Gastrocnemius medialis (tissue), 4 donors: Measurements from ENCODE around the gene TMX3. TPM values are rescaled to one million over a fixed set of nuclear protein-coding genes. Genes with fewer than 3 reads are reported as not detected.

ENCODE experiments used
- ATAC-seq, 2 donors: fragments of 150-250 bp; one replicate each; pipeline ENCODE4 v1.9.1; 2016
- DNase-seq, 2 donors: peaks; one replicate each; pipeline ENCODE4 v3.0.0-alpha.2; 2019
- H3K27ac ChIP-seq, 4 donors: fragments of 200-600 bp; sonication (generic); 1 replicate in 1 of 4; 2 replicates in 3 of 4; pipeline ENCODE4 v1.5.1; 2016 to 2018; ENCODE audit warnings: mild to moderate bottlenecking in 2 of 4, moderate library complexity in 1 of 4
- H3K27me3 ChIP-seq, 3 donors: fragments of 200-600 bp; sonication (generic) in 2 of 3; 1 replicate in 1 of 3; 2 replicates in 2 of 3; pipeline versions ENCODE4 v1.5.1 to v1.6.0; 2016 to 2019; ENCODE audit warnings: mild to moderate bottlenecking in 1 of 3, moderate library complexity in 1 of 3
- H3K36me3 ChIP-seq, 2 donors: fragments of 200-600 bp; sonication (generic) in 1 of 2; one replicate each; pipeline ENCODE4 v1.5.1; 2017 to 2018
- H3K4me1 ChIP-seq, 2 donors: fragments of 200-600 bp; sonication (generic) in 1 of 2; one replicate each; pipeline ENCODE4 v1.5.1; 2016 to 2017; ENCODE audit warnings: mild to moderate bottlenecking in 2 of 2
- H3K4me3 ChIP-seq, 4 donors: fragments of 200-600 bp; sonication (generic) in 3 of 4; 1 replicate in 1 of 4; 2 replicates in 3 of 4; pipeline ENCODE4 v1.5.1; 2016 to 2019; ENCODE audit warnings: mild to moderate bottlenecking in 2 of 4
- H3K9me3 ChIP-seq, 3 donors: fragments of 200-600 bp; sonication (generic) in 2 of 3; 1 replicate in 1 of 3; 2 replicates in 2 of 3; pipeline ENCODE4 v1.5.1; 2016 to 2019
- CTCF ChIP-seq, 5 experiments: fragments of 450-650 bp in 3 of 5; fragments of 200-600 bp in 2 of 5; sonication (generic) in 2 of 5; IDR thresholded peaks in 4 of 5; conservative IDR thresholded peaks in 1 of 5; 1 replicate in 4 of 5; 2 replicates in 1 of 5; pipeline ENCODE4 v1.5.1; 2016 to 2019; ENCODE audit warnings: antibody characterized with exemption in 5 of 5, mild to moderate bottlenecking in 3 of 5, moderate library complexity in 3 of 5
- POLR2A ChIP-seq, 2 donors: fragments of 450-650 bp; IDR thresholded peaks; one replicate each; pipeline ENCODE4 v1.6.1; 2017; ENCODE audit warnings: antibody characterized with exemption in 2 of 2, mild to moderate bottlenecking in 2 of 2, moderate library complexity in 2 of 2
- in situ Hi-C, 4 donors: fragments of 200-750 bp; cut with MboI; loops; one replicate each; pipeline versions ENCODE4 v1.15.0 to v1.8.0; 2017; ENCODE audit warnings: low sequenced_read_pairs in 4 of 4
- intact Hi-C: fragments of 100-400 bp; cut with DNase I; formaldehyde crosslinking; loops from one replicate; pipeline ENCODE4 v1.15.1; 2023; ENCODE audit warnings: low total_unique reads
- total RNA-seq, 4 donors: library from RNA; depleted of rRNA; stranded (reverse); fragments of >200 nt; gene quantifications; one replicate each; pipeline versions ENCODE4 v1.1.0 to v1.2.3, GENCODE V29; 2016

TMX3 gene
- total RNA-seq, 4 donors from 2014 or later: 13.7 to 23.3 (median 16.7) TPM

DNA sequence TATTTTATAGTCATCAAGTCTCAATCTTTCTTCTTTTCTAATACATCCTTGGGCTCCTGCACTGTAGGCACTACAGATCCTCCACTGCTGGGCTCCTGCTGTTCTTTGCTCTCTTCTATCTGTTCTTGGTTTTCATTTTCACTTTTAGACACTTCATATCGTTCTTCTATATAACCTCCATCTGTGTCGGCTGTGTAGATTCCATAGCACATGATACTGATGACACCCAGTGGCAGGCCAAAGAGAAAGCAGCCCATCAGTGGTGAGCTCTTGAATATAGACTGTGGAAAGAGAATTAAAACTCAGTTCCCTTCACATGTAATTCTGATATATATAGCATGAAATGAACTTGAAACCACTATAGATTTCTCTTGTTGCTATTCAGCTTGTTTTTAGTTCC lies 38.0 kb downstream of the TMX3 start:
- Histone ChIP-seq H3K27ac (no peak overlapping the region), H3K4me1 (no peaks in the 10 kb centered on the region), H3K27me3 (no peaks in the 10 kb centered on the region), H3K36me3 (peaks cover 0 to 52% of the 10 kb centered on the region in 2 donors), H3K4me3 (no peak overlapping the region), H3K9me3 (no peaks in the 10 kb centered on the region)
- intact Hi-C loops (no loop called here), in situ Hi-C loops (no loop called here)
- TF ChIP-seq CTCF (IDR thresholded peaks at IDR 0.05 in 4 of 5, conservative IDR thresholded peaks at IDR 0.05 in 1 of 5) (no peak), POLR2A (IDR thresholded peaks at IDR 0.05) (no peak)
- ATAC-seq: no peak
- DNase-seq: no peak

GRCh38 chr18:68667121-68667520 lies 47.8 kb downstream of the TMX3 start:
- no peak overlapping the region for H3K4me3 ChIP-seq
- H3K36me3 ChIP-seq: no peaks in the 10 kb centered on the region
- no peak for DNase-seq
- intact Hi-C loops: no loop called here
- no peak overlapping the region for H3K27ac ChIP-seq
- no peaks in the 10 kb centered on the region for H3K9me3 ChIP-seq
- no peaks in the 10 kb centered on the region for H3K27me3 ChIP-seq
- TF ChIP-seq CTCF (IDR thresholded peaks at IDR 0.05 in 4 of 5, conservative IDR thresholded peaks at IDR 0.05 in 1 of 5): no peak
- no peak for TF ChIP-seq POLR2A (IDR thresholded peaks at IDR 0.05)
- in situ Hi-C loops: loop anchor here in 2 of 4 donors (10.0 to 25.0 kb wide), 2 partner anchors 1442 to 1455 kb away; no protein-coding TSS in a partner anchor
- no peaks in the 10 kb centered on the region for H3K4me1 ChIP-seq
- no peak for ATAC-seq

- Histone ChIP-seq H3K36me3 (no peaks in the 10 kb centered on the region), H3K27ac (no peak overlapping the region), H3K9me3 (no peaks in the 10 kb centered on the region), H3K4me1 (no peaks in the 10 kb centered on the region), H3K27me3 (no peaks in the 10 kb centered on the region), H3K4me3 (no peak overlapping the region)
- no peak for DNase-seq
- in situ Hi-C loops: loop anchor here in 2 of 4 donors (10.0 to 25.0 kb wide), 2 partner anchors 1442 to 1454 kb away; no protein-coding TSS in a partner anchor
- TF ChIP-seq CTCF (IDR thresholded peaks at IDR 0.05 in 4 of 5, conservative IDR thresholded peaks at IDR 0.05 in 1 of 5): no peak
- intact Hi-C loops: no loop called here
- no peak for ATAC-seq
Measured at GRCh38 chr18:68666381-68666780, 48.5 kb downstream of the TMX3 start.

DNA sequence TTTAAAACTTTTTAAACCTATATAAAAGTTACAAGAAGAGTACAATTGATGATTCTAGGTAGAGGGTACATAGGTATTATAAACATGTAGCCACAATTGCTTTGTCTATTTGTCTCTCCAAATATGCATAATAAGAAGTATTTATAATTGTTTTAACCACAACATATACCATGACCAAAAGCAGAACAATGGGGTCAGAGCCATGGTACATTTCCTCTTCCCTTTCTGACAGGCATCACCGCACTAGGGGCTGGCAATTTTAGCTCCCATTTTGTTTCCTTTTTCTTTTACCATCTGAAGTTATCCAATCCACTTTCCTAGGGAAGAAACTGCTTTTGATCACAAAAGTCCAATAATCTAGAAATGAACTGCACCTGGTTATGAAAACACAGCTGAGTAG lies 49.3 kb downstream of the TMX3 start:
- no peaks in the 10 kb centered on the region for H3K36me3 ChIP-seq
- in situ Hi-C loops: loop anchor here in 2 of 4 donors (10.0 to 25.0 kb wide), 2 partner anchors 1441 to 1453 kb away; no protein-coding TSS in a partner anchor
- no peak for ATAC-seq
- intact Hi-C loops: no loop called here
- no peaks in the 10 kb centered on the region for H3K4me1 ChIP-seq
- no peak overlapping the region for H3K27ac ChIP-seq
- H3K27me3 ChIP-seq: no peaks in the 10 kb centered on the region
- TF ChIP-seq CTCF (IDR thresholded peaks at IDR 0.05 in 4 of 5, conservative IDR thresholded peaks at IDR 0.05 in 1 of 5): no peak
- no peak overlapping the region for H3K4me3 ChIP-seq
- no peak for DNase-seq
- H3K9me3 ChIP-seq: no peaks in the 10 kb centered on the region

DNA sequence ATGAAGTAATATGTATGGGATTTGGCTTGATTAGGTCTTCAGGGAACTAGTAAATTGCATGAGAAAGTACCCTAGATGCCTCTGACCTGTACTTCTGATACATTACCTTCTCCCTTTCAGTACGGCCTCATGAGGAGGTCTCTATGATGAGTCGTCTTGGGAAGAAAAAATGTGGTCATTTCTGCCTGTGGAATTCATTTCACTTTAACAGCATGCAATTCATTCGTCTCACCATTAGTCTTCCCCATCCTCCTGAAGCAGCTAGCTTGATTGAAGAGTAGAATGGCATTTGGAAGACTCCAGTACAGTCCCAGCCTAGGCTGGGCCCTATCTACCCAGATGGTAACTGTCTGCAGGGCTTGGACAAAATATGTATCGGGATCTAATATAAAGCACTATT lies 52.2 kb downstream of the TMX3 start:
- in situ Hi-C loops: loop anchor here in 2 of 4 donors (10.0 to 25.0 kb wide), 2 partner anchors 1438 to 1450 kb away; no protein-coding TSS in a partner anchor
- no peak for DNase-seq
- no peaks in the 10 kb centered on the region for H3K36me3 ChIP-seq
- TF ChIP-seq CTCF (IDR thresholded peaks at IDR 0.05 in 4 of 5, conservative IDR thresholded peaks at IDR 0.05 in 1 of 5) (no peak), POLR2A (IDR thresholded peaks at IDR 0.05) (no peak)
- no peak overlapping the region for H3K4me3 ChIP-seq
- intact Hi-C loops: loop anchor here (5.0 kb wide), 1 partner anchor 1445 kb away; no protein-coding TSS in a partner anchor
- no peaks in the 10 kb centered on the region for H3K9me3 ChIP-seq
- no peaks in the 10 kb centered on the region for H3K27me3 ChIP-seq
- no peak overlapping the region for H3K27ac ChIP-seq
- no peak for ATAC-seq
- H3K4me1 ChIP-seq: no peaks in the 10 kb centered on the region
